ENCODE data around the gene MAMDC4.

The MAMDC4 gene

DNA sequence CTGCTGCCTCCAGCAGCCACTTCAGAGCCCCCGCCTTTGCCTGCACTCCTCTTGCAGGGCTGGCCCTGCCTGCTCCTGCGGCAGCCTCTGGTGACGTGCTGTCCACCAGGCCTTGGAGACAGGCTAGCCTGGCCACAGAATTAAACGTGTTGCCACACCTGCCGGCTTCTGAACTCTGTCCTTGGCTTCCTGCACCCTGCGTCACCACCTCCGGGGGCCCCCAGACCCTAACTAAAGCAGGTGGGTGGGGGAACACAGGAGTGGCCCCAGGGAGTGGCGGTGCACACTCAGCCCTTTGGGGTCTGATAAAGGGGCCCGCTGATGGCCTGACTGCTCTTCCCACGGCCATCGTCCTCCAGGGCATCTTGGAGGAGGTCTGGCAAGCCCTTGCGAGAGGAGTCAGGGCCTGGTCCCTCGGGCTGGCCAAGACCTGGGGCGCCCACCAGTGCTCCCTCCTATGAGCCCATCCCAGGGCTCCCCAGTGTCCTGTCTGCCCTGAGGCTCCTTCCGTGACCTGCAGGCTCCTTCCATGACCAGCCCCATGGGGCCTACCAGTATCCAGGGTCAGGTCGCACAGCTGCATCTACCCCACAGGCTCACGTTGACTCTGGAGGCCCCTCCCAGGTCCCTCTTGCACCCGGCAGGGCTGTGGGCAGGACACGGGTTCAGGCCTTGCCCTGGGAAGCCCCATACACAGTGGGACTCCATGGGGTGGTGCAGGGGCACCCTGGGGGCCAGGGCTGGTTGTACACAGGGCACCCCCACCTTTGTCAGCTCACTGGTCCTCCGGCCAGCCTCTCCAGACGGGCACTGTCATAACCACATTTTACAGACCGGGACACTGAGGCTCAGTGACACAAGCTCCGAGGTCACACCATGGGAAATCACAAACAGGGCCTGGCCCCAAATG lies 1.0 kb upstream of the MAMDC4 start:
- DNase-seq (ENCODE audit: low read depth): no peak
- no peak overlapping the region for H3K4me3 ChIP-seq (ENCODE audit: low read depth, low read length)
- TF ChIP-seq, protein P1, sequence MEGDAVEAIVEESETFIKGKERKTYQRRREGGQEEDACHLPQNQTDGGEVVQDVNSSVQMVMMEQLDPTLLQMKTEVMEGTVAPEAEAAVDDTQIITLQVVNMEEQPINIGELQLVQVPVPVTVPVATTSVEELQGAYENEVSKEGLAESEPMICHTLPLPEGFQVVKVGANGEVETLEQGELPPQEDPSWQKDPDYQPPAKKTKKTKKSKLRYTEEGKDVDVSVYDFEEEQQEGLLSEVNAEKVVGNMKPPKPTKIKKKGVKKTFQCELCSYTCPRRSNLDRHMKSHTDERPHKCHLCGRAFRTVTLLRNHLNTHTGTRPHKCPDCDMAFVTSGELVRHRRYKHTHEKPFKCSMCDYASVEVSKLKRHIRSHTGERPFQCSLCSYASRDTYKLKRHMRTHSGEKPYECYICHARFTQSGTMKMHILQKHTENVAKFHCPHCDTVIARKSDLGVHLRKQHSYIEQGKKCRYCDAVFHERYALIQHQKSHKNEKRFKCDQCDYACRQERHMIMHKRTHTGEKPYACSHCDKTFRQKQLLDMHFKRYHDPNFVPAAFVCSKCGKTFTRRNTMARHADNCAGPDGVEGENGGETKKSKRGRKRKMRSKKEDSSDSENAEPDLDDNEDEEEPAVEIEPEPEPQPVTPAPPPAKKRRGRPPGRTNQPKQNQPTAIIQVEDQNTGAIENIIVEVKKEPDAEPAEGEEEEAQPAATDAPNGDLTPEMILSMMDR (IDR thresholded peaks at IDR 0.05; ENCODE audit: control insufficient read depth, extremely low read depth, insufficient read depth): no peak

DNA sequence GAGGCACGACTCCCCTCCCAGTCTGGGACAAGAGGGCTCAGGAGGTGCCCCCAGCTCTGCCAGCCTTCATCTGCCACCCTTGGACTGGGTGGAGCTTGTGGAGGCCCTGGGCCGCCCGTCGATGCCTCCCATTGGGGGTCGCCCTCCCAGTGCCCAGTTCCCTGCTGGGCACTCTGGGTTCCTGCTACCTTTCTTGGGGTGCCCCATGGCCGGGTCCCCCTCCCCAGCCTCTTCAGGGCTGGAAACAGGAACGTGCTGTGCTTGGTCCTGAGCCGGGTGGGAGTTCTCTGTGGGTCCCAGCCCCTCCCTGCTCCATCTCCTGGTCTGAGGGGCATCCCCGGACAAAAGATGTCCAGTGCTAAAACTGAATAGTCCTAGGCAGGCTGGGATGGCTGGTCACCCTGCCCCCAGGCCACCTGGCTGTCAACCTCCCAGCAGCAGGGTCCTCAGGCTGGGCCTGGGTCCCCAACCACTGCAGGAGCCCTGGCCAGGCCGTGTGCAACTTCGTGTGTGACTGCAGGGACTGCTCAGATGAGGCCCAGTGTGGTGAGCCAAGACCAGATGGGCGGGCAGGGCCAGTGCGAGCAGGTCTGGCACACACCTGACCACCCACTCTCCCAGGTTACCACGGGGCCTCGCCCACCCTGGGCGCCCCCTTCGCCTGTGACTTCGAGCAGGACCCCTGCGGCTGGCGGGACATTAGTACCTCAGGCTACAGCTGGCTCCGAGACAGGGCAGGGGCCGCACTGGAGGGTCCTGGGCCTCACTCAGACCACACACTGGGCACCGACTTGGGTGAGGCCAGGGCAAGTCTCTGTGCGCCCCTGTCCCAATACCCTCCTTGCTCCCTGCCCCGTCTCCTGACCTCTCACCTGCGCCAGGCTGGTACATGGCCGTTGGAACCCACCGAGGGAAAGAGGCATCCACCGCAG lies 784 bp downstream of the MAMDC4 start:
- TF ChIP-seq, protein P1 (IDR thresholded peaks at IDR 0.05; ENCODE audit: control insufficient read depth, extremely low read depth, insufficient read depth): no peak

DNA sequence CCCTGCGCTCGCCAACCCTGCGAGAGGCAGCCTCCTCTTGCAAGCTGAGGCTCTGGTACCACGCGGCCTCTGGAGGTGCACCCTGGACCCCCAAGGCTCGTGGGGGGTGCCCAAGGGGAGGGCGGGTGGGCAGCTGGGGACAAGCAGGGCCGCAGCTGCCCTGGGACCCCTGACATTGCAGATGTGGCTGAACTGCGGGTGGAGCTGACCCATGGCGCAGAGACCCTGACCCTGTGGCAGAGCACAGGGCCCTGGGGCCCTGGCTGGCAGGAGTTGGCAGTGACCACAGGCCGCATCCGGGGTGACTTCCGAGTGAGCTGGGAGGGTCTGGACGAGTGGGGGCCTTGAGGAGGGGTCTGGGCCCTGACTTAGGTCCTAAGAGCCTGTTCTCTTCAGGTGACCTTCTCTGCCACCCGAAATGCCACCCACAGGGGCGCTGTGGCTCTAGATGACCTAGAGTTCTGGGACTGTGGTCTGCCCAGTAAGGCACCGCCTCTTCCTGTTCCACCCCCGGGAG lies 1.5 kb downstream of the MAMDC4 start:
- H3K4me3 ChIP-seq (ENCODE audit: low read depth, low read length): no peak overlapping the region
- TF ChIP-seq, protein P1 (IDR thresholded peaks at IDR 0.05; ENCODE audit: control insufficient read depth, extremely low read depth, insufficient read depth): no peak
- no peak for DNase-seq (ENCODE audit: low read depth)

More for the DNA sequence above, 784 bp downstream of the MAMDC4 start:
- H3K4me3 ChIP-seq (ENCODE audit: low read depth, low read length): no peak overlapping the region
- no peak for DNase-seq (ENCODE audit: low read depth)

DNA sequence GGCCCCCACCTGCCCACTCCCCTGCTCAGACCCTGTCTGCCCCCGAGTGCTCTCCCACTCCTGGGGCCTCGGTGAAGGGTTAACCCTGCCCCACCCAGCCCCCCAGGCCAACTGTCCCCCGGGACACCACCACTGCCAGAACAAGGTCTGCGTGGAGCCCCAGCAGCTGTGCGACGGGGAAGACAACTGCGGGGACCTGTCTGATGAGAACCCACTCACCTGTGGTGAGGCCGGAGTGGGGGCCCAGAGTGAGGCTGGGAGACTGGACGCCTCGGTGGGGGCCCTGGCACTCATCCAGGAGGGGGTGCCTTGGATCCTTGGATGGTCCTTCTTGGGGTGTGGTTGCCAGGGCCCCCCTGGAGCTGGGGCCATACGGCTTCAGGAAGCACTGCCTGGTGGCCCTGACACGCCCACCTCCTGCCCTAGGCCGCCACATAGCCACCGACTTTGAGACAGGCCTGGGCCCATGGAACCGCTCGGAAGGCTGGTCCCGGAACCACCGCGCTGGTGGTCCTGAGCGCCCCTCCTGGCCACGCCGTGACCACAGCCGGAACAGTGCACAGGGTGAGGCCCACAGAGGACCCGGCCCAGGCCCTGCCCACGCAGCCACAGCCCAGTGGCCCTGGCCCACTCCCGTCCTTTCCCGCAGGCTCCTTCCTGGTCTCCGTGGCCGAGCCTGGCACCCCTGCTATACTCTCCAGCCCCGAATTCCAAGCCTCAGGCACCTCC lies 2.1 kb downstream of the MAMDC4 start:
- TF ChIP-seq, protein P1 (IDR thresholded peaks at IDR 0.05; ENCODE audit: control insufficient read depth, extremely low read depth, insufficient read depth): no peak

DNA sequence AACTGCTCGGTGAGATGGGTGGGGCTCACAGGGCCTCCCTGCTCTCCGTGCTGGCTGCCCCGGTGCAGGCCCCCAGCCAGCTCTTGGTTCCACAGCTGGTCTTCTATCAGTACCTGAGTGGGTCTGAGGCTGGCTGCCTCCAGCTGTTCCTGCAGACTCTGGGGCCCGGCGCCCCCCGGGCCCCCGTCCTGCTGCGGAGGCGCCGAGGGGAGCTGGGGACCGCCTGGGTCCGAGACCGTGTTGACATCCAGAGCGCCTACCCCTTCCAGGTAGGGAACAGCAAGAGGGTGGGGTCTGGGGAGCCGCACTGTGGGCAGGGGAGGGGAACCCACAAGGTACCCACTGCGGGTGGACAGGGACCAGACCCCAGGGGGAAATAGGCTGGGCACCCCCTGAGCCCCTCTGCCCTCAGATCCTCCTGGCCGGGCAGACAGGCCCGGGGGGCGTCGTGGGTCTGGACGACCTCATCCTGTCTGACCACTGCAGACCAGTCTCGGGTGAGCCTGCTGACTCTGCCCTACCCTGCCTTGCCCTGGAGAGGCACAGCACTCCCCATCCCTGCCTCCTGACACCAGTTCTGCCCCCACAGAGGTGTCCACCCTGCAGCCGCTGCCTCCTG lies 2.8 kb downstream of the MAMDC4 start:
- H3K4me3 ChIP-seq (ENCODE audit: low read depth, low read length): no peak overlapping the region
- TF ChIP-seq, protein P1 (IDR thresholded peaks at IDR 0.05; ENCODE audit: control insufficient read depth, extremely low read depth, insufficient read depth): no peak
- no peak for DNase-seq (ENCODE audit: low read depth)

More for the DNA sequence above, 2.1 kb downstream of the MAMDC4 start:
- no peak for DNase-seq (ENCODE audit: low read depth)
- no peak overlapping the region for H3K4me3 ChIP-seq (ENCODE audit: low read depth, low read length)
